Prostate gland (tissue), 2 donors: ENCODE results near the gene NMNAT2. TPM values are rescaled to one million over a fixed set of nuclear protein-coding genes. Genes with fewer than 3 reads are reported as not detected.

Source experiments
- DNase-seq: peaks from one replicate; pipeline ENCODE4 v3.0.0-alpha.2; 2019; ENCODE audit warnings: low spot score
- H3K27ac ChIP-seq, 2 donors: fragments of 200-600 bp; sonication (generic); 2 replicates each; pipeline ENCODE4 v1.5.1; 2017 to 2019
- H3K27me3 ChIP-seq: fragments of 200-600 bp; sonication (generic); replicated peaks from 2 replicates; pipeline ENCODE4 v1.5.1; 2019; ENCODE audit not compliant: insufficient read depth
- H3K36me3 ChIP-seq, 2 donors: fragments of 200-600 bp; sonication (generic); 1 replicate in 1 of 2; 2 replicates in 1 of 2; pipeline versions ENCODE4 v1.5.1 to v1.8.1; 2017 to 2019
- H3K4me1 ChIP-seq: fragments of 200-600 bp; sonication (generic); replicated peaks from 2 replicates; pipeline ENCODE4 v1.5.1; 2019
- H3K4me3 ChIP-seq, 2 donors: fragments of 200-600 bp; sonication (generic); 2 replicates each; pipeline ENCODE4 v1.5.1; 2017 to 2019
- H3K9me3 ChIP-seq: fragments of 200-600 bp; sonication (generic); 2 replicates; pipeline ENCODE4 v1.5.1; 2017
- POLR2A ChIP-seq: fragments of 450-650 bp; IDR thresholded peaks from one replicate; pipeline ENCODE4 v1.6.1; 2016; ENCODE audit warnings: antibody characterized with exemption, mild to moderate bottlenecking
- POLR2AphosphoS5 ChIP-seq: sonication (generic); formaldehyde crosslinking; IDR thresholded peaks from one replicate; pipeline ENCODE4 v1.6.1; 2017; ENCODE audit warnings: antibody characterized with exemption
- WGBS: methylation state at CpG from one replicate; pipeline ENCODE4 v1.1.5; 2018; 5-methylcytosine and 5-hydroxymethylcytosine counted together
- intact Hi-C: fragments of 100-400 bp; cut with DNase I; formaldehyde crosslinking; loops from one replicate; pipeline ENCODE4 v1.14.2; 2022
- total RNA-seq, 2 donors: library from RNA; depleted of rRNA; stranded (reverse); fragments of >200 nt; gene quantifications; one replicate each; pipeline ENCODE4 v1.1.0, GENCODE V29; 2016
- TF ChIP-seq, protein P1 (sequence below), 4 experiments: fragments of 200-600 bp in 2 of 4; fragments of 450-650 bp in 2 of 4; sonication (generic) in 2 of 4; IDR thresholded peaks; 1 replicate in 3 of 4; 2 replicates in 1 of 4; pipeline ENCODE4 v1.5.1; 2016 to 2019; ENCODE audit warnings: antibody characterized with exemption in 4 of 4, mild to moderate bottlenecking in 2 of 4, moderate library complexity in 2 of 4

Gene NMNAT2
- total RNA-seq, 2 donors from 2014 or later: 0.27 to 41.0 TPM

DNA sequence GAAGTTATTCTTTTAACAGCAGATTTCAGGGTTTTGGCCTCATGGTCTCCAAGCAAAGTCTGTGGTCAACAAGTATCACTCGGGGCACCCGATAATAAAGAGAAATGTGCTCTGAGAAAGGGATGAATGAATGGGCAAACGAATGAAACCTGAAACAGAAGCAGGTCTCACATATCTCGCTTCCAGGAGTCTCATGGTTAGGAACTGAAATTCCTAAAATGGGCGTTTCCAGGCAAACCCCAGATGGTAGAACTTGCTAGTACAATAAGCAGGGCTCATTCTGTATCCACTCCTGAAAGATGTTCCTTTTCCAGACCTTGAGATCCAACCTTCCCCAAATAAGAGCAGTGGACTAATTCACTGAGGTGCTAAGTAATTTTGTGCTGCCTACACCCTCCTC, 144.9 kb downstream of the NMNAT2 start:
- Histone ChIP-seq H3K9me3 (no peaks in the 10 kb centered on the region), H3K27me3 (no peaks in the 10 kb centered on the region), H3K4me3 (no peak overlapping the region), H3K4me1 (no peaks in the 10 kb centered on the region), H3K36me3 (no peaks in the 10 kb centered on the region), H3K27ac (no peak overlapping the region)
- 94% methylated on average over 5 of the region's 5 CpGs for WGBS
- intact Hi-C loops: no loop called here
- no peak for TF ChIP-seq POLR2AphosphoS5
- TF ChIP-seq, protein P1, sequence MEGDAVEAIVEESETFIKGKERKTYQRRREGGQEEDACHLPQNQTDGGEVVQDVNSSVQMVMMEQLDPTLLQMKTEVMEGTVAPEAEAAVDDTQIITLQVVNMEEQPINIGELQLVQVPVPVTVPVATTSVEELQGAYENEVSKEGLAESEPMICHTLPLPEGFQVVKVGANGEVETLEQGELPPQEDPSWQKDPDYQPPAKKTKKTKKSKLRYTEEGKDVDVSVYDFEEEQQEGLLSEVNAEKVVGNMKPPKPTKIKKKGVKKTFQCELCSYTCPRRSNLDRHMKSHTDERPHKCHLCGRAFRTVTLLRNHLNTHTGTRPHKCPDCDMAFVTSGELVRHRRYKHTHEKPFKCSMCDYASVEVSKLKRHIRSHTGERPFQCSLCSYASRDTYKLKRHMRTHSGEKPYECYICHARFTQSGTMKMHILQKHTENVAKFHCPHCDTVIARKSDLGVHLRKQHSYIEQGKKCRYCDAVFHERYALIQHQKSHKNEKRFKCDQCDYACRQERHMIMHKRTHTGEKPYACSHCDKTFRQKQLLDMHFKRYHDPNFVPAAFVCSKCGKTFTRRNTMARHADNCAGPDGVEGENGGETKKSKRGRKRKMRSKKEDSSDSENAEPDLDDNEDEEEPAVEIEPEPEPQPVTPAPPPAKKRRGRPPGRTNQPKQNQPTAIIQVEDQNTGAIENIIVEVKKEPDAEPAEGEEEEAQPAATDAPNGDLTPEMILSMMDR (IDR thresholded peaks at IDR 0.05): no peak
- TF ChIP-seq POLR2A: no peak
- DNase-seq: no peak

DNA sequence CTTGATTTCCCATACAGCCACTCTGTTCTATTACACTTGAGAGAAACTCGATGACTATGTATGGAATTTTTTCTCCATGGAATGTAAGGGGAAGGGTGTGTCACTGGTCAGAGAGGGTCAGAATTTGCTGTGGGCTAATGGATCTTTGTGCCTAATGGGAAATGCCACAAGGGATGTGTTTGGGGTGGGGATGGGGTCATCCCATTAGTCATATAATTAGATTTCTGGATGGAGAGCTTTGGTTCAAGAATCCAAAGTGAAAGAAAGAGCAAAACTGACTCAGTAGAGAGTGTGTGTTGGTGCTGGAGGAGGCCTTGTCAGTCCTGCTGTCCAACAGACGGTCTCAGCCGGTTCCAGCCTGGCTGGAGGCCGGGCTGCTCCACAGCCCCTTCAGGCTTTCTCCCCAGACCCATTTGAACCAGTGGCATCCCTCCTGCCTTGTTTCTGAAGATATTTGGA, 145.8 kb downstream of the NMNAT2 start:
- DNase-seq: no peak
- H3K9me3 ChIP-seq: no peaks in the 10 kb centered on the region
- H3K4me1 ChIP-seq: no peaks in the 10 kb centered on the region
- H3K36me3 ChIP-seq: no peaks in the 10 kb centered on the region
- no peak overlapping the region for H3K27ac ChIP-seq
- no peak overlapping the region for H3K4me3 ChIP-seq
- 81% methylated on average over 4 of the region's 4 CpGs for WGBS
- intact Hi-C loops: no loop called here
- no peak for TF ChIP-seq POLR2AphosphoS5
- no peak for TF ChIP-seq POLR2A
- TF ChIP-seq, protein P1 (IDR thresholded peaks at IDR 0.05): no peak
- H3K27me3 ChIP-seq: no peaks in the 10 kb centered on the region

DNA sequence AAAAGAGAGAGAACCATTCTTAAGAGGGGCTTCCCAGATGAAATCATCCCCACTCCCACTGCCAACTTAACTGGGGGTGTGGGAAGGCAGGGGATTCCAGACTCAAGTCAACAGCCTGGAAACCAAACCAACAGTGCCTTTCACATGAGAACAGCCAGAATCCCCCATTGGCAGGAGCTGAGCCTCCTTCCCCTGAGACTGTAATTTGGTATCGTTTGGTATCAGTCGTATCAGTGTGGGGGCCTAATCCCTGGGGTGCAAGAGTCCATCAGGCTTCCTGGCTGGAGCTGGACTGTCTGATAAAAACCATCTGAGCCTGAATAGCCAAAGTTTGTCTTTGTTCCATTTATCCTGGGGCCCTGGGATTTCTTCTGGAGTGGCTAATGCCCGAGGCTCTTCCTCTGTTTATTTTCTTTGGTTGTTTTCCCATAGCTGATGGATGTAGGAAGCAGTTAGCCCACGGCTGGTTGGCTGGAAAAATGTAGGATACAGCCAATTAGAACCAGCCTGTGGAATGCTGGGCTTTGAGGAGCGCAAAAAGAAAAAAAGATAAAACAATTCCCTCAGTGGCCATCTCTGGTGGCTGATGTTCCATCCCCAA, 147.5 kb downstream of the NMNAT2 start:
- Histone ChIP-seq H3K27me3 (no peaks in the 10 kb centered on the region), H3K36me3 (no peaks in the 10 kb centered on the region), H3K4me1 (no peaks in the 10 kb centered on the region), H3K27ac (no peak overlapping the region), H3K4me3 (no peak overlapping the region), H3K9me3 (no peaks in the 10 kb centered on the region)
- DNase-seq: no peak
- intact Hi-C loops: no loop called here
- no peak for TF ChIP-seq POLR2A
- TF ChIP-seq, protein P1 (IDR thresholded peaks at IDR 0.05): no peak
- TF ChIP-seq POLR2AphosphoS5: no peak
- 42% methylated on average over 5 of the region's 5 CpGs for WGBS

DNA sequence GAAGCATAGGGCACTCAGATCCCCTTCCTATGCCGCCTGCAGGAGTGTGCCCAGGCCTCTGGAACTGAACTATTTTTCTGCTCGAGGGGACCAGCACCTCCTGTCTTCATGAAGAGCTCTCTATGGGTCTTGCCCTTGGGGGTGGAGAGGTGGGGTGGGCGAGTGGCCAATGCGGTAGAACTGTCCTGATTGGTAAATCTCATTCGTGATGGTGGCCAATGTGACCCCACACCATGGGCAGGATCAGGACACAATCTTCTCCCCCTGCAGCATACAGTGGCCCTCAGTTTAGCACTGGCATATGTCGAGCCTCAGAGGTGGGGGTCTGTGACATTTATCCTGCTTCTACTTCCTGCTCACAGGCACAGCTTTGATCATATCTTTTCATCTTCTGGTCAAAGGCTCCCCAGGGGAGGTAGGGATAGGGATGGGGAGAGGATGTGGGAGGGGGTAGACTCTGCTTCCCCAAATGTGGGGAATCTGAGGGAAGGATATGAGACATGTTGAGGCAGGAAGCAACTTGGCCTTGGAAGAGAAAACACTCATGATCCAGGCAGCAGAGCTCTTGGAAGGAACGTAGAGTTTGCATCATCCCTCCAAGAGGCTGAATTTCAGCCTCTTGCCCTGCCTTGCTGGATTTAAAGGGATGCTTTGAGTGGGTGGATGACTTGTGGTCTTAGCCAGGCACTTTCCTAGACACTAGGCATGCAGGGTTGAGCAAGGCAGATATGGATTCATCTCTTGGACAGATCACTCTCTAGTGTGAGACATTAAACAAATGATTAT, 150.3 kb downstream of the NMNAT2 start:
- 55% methylated on average over 7 of the region's 7 CpGs for WGBS

More for the DNA sequence above, 150.3 kb downstream of the NMNAT2 start:
- Histone ChIP-seq H3K4me1 (no peaks in the 10 kb centered on the region), H3K27ac (no peak overlapping the region), H3K27me3 (no peaks in the 10 kb centered on the region), H3K4me3 (no peak overlapping the region), H3K9me3 (no peaks in the 10 kb centered on the region), H3K36me3 (no peaks in the 10 kb centered on the region)
- TF ChIP-seq, protein P1 (IDR thresholded peaks at IDR 0.05): no peak
- TF ChIP-seq POLR2AphosphoS5 (no peak), POLR2A (no peak)
- no peak for DNase-seq
- intact Hi-C loops: no loop called here
